Hematopoietic multipotent progenitor cell treated with erythropoietin and hydrocortisone succinate and interleukin-3 and kit ligand, for 4 days (in vitro differentiated cells): ENCODE results near the gene STK11IP.

ENCODE experiments used
- DNase-seq: peaks from one replicate; pipeline ENCODE4 v3.0.0-alpha.2; 2015

STK11IP gene

DNA sequence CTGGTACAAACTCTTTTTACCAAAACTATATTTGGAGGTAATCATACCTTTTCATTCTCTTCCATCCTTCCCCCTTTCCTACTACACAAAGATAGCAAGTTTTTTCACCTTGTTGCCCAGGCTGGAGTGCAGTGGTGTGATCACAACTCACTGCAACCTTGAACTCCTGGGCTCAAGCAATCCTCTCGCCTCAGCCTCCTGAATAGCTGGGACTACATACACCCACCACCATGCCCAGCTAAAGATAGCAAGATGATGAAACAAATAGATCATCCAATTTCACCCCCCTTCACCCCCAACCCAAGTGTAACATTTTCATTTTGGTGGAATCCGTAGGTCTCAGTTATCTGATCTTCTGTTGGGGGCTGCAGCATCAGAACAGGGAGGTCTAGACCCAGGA, 4.5 kb upstream of the STK11IP start:
- no peak for DNase-seq

DNA sequence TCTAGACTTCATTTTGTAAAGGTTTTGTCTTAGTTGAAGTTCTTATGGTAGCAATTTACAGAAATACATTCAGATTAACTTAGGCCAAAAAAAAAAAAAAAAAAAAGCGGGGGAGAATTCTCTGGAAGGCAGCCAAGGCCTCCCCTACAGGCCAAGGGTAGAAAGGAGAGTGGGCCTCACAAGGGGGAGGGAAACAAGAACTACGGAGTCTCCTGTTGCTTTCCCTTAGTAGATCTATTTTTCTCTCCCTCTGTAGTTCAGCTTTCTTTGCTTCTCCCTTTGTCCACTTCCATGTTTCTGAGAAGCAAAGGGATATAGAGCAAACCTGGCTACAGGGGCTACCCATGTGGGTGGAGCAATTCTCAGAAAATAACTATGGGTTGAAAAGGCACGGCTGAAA, 2.4 kb upstream of the STK11IP start:
- DNase-seq = peak; percentile 83

DNA sequence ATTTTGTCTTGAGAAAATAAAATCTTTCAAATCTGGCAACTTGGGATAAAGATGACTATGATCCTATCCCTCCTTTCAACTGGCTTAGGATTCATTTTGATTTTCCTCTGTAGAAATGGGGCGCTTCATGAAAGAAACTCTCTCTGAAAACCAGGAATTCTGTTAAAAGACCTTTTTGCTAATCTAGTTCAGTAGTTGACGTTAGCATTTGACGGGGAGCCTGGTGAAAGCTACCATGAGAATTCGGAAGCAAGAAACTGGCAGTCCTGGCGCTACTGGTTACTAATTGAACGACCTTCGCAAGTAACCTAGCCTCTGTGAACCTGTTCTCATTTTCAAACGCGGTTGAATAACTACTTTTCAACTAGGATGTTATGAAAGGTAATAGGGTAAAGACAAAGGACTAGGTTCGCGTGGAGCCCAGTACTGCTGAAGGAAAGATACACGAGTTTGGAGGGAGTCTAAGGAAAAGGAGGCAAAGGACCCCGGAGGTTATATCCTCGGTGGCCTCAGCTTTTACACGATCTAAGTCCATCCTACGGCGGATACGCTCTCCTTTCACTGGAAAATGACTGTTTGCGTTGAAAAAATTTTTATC, 604 bp upstream of the STK11IP start:
- no peak for DNase-seq

DNA sequence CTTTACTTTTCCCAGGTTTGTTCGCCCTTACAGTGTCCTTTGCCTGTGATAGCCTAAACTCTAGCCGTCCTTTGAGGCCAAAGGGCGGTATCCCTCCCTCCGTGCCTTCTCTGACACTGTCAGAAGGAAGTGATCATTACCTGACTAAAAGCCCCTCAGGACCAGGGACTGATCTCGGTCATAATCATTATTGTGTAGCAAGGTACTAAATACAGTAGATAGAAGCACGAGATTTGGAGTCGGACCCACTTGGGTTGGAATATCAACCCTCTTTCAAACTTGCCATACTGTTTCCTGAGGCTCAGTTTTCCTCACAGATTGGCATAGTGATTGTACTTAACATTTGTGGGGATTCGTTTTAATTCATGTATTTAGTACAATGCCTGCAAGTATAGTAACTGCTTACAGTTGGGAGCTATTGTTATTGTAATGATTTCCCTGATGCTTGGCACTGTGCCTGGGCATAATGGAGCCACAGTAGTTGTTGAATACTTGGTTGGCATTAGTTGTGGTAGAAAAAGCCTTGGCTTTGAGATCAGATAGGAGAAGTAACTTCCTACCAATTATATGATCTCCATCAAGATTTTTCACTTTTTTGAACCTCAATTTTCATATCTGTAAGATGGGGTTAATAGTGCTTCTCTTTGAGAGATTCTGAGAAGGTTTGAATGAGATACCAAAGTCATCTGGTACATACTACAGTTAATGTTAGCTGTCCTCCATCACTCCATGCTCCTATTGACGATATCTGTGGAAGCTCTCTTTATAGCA, 836 bp downstream of the STK11IP start:
- DNase-seq = peak; percentile 21

DNA sequence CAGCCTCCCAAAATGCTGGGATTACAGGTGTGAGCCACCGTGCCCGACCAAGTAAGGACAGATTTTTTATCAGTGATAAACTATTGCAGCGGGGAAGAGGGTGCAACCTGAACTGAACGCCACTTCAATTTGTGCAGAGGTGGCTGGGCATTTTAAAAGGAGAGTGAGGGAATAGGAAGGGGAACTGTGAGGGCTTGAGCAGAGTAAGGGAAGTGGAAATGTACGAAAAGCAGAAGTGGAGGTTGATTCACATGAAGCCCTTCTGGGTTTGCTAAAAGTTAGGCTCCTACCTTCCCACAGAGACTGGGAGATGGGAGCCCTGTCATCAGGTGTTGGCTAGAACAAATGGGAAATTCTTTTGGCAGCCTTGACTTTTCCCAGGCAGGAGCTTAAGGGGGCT, 6.1 kb downstream of the STK11IP start:
- DNase-seq = peak; percentile 50

DNA sequence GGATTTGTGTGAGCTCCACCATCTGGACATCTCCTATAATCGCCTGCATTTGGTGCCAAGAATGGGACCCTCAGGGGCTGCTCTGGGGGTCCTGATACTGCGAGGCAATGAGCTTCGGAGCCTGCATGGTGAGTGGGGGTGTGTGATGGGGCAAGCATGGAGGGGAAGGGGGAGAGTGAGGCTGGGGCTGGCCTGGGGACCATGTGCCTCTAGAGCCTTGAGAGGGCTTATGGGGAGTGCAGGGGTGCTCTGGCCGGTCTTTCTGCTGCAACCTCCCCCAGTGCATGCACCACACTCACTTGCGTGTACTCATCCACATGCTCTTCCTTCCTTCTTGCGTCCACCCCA, 7.9 kb downstream of the STK11IP start:
- DNase-seq = no peak

DNA sequence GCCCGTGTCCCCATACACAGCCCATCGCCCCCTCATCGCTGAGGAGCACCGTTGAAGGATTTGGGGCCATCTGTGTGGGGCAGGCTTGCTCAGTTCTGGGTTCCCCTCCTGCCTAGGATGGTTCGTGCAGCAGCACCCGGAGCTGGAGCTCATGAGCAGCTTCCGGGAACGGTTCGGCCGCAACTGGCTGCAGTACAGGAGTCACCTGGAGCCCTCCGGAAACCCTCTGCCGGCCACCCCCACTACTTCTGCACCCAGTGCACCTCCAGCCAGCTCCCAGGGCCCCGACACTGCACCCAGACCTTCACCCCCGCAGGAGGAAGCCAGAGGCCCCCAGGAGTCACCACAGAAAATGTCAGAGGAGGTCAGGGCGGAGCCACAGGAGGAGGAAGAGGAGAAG, 10.3 kb downstream of the STK11IP start:
- DNase-seq = no peak

DNA sequence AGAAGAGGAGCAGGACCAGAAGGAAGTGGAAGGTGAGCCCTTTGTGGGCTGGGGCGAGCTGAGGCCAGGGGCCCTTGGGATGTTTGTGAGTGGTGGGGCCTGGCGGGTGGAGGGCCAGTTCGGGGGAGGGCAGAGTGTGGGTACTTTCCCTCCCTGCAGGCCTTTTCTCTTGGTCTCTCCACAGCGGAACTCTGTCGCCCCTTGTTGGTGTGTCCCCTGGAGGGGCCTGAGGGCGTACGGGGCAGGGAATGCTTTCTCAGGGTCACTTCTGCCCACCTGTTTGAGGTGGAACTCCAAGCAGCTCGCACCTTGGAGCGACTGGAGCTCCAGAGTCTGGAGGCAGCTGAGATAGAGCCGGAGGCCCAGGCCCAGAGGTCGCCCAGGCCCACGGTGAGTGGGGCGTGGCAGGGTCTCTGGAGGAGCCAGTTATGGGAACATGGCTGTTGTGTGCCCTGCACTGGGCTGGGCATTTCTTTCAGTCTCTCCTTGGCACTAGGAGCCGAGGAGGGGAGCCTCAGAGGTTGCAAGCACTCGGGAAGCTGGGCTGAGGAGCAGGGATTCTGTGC, 10.8 kb downstream of the STK11IP start:
- DNase-seq = no peak

DNA sequence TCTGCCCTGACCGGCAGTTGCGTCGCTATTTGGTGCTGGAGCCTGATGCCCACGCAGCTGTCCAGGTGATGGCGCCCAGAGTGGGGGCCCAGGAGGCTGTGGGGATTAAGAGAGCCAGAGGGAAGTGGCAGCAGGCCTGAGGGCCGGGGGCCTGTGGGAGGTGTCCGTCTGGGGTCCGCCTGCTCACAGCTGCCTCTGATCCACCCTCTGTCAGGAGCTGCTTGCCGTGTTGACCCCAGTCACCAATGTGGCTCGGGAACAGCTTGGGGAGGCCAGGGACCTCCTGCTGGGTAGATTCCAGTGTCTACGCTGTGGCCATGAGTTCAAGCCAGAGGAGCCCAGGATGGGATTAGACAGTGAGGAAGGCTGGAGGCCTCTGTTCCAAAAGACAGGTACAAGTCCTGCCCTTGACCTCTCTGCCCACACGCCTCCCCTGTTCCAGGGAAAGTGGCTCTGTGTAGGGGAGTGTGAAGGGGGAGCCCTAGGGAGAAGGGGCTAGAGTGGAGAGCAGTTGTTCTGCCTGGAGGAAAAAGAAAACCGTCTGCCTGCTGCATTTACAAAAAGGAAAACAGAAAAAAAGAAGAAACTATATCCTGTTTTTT, 11.6 kb downstream of the STK11IP start:
- DNase-seq = no peak

DNA sequence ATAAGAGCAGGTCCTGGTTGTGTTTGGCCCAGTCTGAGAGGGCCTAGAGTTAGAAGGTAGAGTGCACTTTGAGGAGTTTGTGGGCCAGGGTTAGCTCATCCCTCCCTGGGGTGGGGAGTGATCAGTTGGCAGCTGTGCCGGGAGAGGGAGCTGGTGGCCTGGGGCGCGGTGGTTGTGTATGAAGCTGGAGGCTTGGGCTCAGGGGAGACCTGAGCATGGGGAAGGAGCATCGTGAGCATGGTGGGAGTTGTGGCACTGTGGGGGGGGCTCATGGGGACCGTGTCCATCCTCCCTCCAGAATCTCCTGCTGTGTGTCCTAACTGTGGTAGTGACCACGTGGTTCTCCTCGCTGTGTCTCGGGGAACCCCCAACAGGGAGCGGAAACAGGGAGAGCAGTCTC, 13.6 kb downstream of the STK11IP start:
- DNase-seq = no peak

DNA sequence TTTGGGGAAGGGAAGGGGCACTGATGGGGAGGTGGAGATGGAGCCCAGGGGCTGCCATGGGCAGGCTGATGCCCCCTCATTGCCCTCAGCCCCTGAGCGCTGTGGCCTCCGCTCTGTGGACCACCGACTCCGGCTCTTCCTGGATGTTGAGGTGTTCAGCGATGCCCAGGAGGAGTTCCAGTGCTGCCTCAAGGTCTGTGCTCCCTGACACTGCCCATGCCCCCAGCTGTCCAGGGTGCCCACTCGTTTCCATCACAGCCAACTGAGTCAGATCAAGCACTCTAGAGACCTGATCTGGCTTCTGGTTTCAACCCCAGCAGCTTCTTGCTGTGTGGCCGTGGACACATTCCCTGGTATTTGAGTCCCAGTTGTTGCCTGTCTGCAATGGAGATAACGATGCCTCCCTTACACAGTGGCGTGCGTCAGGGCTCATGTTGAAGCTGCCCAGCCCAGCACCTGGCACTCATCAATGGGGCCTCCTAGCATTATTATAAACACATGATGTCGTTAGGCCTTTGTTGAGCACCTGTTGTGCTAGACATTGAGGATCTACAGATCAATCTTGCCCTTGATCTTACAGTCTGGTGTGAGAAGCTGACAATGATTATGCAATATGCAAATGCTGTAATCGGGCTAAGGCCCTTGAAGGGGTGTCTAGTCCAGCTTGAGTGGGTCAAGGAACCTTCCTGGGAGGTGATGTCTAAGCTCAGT, 14.4 kb downstream of the STK11IP start:
- DNase-seq = peak; percentile 25

DNA sequence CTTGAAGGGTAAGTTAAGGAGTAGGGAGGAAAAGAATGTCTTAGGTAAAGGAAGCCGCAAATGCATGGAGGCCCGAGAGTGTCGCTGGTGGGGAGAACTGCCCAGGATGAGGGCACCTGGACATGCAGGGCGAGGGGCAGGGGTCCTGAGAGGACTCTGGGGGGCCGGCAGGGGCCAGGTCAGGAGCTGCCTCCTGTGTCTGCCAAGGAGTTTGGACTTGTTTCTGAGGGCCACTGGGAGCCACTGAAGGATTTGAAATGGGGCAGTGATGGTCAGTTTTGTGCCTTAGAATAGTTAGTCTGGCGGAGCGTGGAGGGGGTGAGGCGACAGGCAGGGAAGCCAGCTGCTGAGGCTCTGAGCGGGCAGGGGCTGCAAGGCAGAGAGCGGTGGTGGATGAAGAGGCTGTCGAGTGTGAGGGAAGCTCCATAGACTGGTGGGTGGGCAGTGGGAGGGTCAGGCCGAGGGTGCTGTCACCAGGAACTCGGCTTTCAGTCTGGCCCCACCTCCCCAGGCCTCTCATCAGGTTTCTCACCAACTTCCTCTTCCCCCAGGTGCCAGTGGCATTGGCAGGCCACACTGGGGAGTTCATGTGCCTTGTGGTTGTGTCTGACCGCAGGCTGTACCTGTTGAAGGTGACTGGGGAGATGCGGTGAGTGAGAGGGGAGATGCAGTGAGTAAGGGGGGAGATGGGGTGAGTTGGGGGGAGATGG, 15.1 kb downstream of the STK11IP start:
- DNase-seq = peak; percentile 44

DNA sequence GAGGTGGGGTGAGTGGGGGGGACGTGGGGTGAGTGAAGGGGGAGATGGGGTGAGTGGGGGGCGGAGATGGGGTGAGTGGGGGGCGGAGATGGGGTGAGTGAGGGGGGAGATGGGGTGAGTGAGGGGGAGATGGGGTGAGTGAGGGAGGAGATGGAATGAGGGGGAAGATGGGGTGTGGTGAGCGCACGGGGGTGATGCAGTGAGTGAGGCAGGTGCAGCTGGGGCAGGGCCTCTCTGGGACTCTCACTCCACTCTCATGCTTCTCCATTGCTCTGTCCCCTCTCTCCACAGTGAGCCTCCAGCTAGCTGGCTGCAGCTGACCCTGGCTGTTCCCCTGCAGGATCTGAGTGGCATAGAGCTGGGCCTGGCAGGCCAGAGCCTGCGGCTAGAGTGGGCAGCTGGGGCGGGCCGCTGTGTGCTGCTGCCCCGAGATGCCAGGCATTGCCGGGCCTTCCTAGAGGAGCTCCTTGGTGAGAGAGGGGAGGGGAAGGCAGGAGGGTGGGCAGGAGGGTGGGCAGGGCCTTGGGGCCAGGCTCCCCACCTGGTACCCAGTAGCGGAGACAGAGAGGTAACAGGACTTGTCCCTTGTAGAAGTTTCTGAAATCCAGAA, 15.9 kb downstream of the STK11IP start:
- no peak for DNase-seq

DNA sequence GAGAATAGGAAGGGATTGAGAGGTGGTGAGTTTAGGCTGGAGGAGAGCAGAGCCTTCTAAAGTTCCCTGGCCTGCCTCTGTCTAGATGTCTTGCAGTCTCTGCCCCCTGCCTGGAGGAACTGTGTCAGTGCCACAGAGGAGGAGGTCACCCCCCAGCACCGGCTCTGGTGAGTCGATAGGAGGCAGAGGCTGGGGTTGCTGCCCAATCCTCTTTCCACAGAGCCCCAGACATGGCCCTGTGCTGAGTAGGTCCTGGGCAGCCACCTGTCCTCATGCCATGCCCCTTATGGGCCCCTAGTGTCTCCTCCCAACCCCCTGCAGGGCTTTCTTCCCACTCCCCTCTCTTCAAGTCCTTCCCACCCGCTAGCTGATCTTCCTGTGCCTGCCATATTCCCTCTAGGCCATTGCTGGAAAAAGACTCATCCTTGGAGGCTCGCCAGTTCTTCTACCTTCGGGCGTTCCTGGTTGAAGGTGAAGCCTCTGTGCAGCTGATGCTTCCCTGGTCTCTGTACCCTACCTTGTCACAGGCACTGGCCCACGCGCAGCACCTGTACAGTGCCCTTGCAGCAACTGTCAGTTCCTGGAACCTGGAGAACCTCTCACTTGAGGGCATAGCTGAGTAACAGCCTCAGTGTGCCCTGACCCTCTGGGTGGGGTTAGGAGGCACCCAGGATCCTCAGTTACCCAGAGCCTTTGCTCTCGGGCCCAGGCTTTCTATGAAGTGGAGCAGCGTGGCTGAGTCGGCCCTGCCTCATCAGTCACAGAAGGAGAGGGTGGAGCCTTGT, 16.6 kb downstream of the STK11IP start:
- DNase-seq = no peak

DNA sequence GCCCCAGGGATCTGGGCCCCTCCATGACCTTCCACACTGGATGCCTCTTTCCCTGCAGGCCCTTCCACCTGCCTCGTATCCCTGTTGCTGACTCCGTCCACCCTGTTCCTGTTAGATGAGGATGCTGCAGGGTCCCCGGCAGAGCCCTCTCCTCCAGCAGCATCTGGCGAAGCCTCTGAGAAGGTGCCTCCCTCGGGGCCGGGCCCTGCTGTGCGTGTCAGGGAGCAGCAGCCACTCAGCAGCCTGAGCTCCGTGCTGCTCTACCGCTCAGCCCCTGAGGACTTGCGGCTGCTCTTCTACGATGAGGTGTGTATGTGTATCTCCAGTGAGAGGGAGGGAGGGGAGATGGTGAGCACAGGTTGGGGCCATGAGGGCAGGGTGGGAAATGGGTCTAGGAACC, 17.4 kb downstream of the STK11IP start:
- no peak for DNase-seq

DNA sequence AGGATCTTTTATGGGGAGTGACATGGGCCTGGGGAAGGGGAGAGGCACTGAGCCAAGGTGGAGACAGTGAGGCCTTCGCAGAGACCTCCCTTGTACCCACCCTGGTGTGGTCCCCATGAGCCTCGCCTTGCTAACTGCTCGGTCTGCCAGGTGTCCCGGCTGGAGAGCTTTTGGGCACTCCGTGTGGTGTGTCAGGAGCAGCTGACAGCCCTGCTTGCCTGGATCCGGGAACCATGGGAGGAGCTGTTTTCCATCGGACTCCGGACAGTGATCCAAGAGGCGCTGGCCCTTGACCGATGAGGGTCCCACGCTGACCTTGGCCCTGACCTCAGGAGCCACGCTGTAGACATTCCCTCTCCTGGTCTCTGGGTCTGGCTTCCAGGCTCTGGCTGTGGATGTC, 18.2 kb downstream of the STK11IP start:
- DNase-seq = no peak

DNA sequence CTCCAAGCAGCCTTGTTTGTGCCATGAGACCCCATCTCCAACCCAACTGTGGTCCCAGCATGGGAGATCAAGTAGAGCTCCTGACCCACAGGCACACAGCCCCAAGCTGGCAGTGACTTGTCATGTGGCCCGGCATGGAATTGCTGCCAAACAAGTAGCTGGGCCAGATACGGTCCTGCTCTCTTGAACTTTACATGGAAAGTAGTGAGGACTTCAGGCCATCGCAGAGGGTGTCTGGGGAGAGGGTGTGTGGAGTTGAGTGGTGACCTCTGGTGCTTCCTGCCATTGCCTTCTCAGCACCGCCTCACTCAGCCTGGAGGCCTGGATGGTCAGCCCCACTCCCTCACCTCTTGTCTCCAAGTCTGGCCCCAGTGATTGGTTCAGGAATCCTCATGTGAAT, 18.9 kb downstream of the STK11IP start:
- no peak for DNase-seq

DNA sequence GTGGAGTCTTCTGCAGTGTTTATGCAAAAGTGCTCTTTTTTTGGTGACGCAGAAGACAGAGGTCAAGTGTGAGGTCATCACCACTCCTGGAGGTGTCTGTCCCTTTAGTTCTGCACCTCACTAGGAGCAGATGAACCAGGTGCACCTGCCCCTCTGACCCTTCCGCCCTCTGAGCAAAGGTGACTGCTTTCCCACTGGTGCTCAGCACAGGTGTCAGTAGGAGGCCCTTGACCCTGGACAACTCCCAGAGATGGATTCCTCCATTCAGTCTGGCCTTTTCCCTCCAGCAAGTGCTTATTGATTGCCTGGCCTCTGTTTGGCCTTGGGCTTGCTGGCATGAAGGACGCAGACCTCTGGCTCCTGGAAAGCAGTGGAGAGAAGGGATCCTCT, 21.1 kb downstream of the STK11IP start:
- no peak for DNase-seq

DNA sequence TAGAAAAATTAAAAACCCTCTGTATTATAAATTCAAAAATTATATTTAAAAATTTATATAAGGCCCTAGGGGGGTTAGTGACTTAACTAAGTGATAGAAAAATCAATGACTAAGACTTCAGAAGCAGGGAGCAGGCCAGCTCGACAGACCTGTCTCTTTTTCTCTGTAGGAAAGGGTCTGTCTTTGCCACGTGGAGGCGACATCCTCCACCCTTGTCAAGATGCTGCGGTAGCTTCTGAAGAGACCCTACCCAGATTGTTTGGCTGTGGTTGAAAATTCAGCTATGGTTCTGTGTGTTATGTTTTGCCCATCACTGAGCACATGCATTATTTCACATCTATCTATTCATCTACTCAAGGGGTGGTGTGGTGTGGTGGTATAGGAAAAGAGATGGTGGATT, 21.6 kb downstream of the STK11IP start:
- no peak for DNase-seq

DNA sequence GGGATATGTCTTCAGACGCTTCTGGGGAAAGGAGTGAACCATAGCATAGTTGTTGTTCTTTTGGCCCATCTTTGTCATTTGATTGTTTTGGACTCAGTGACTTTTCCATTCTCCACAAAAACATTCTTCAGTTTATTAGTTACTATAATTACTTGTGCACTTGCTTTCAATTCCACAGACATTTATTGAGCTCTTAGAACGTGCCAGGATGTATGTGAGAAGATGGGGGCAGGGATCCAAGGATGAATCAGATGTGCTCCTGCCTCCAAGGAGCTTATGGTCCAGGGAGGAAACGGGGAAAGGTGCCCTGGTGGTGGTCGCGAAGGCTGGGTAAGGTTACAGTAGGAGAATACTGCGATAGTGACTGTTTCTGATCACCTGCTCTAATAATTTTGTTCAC, 22.9 kb downstream of the STK11IP start:
- DNase-seq = no peak

DNA sequence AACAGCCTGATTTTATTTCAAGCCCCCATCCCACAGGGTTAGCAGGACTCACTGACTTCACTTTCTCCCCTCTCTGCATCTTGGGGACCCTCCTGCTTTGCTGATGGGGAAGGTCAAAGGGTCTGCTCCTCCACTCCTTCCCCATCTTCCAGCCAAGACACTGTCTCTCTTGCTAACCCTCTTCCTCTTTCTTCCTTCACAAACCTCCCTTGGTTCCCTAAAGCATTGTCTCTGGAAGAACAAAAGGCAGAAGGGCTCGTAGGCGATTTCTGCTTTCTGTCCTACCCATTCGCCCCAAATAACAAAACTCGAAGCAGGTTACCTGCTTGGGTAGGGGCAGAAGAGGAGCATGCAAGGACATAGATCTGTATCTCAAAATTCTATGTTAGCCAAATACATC, 24.3 kb downstream of the STK11IP start:
- DNase-seq = no peak

DNA sequence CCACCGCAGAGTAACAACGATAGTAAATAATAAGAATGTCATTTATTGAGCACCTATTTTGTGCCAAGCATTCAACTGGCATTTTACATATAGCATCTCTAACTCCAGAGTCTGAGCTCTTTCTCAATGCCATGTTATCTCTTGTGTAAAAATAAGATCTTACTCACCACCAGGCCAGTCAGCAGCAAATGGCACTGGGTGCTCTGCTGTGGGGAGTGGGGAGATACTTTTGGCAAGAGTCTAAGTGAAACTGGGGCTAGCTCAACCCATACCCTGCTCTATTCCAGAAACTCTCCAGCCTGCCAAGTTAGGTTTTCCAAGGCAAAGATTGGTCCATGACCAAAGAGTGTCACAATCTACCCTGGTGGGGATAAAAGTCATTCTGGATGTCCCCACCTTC, 24.8 kb downstream of the STK11IP start:
- DNase-seq = no peak
